Astrocyte (in vitro differentiated cells and primary cell): ENCODE measurements around the gene MPRIP. TPM values are rescaled to one million over a fixed set of nuclear protein-coding genes. Genes with fewer than 3 reads are reported as not detected.
A peak's percentile ranks its signal among the peaks of the same experiment; 100 is the strongest.

ENCODE experiments used
- DNase-seq: peaks from one replicate; pipeline ENCODE4 v3.0.0-alpha.2; 2010; ENCODE audit warnings: low read depth
- FAIRE-seq: peaks from 2 replicates; lab custom pipeline; 2011; peaks lifted over from hg19 to GRCh38; lab: Jason Lieb, UNC
- H2AFZ ChIP-seq: 2 replicates; pipeline ENCODE4 v1.6.0; 2012; ENCODE audit warnings: low read depth, low read length, inconsistent platforms
- H3K27ac ChIP-seq: 2 replicates; pipeline ENCODE4 v1.5.1; 2011; ENCODE audit warnings: low read depth, low read length, inconsistent platforms
- H3K27me3 ChIP-seq: 2 replicates; pipeline ENCODE4 v1.6.0; 2011; ENCODE audit warnings: low read length, inconsistent platforms; ENCODE audit not compliant: insufficient read depth
- H3K36me3 ChIP-seq: 2 replicates; pipeline ENCODE4 v1.5.1; 2011; ENCODE audit warnings: low read length, inconsistent platforms; ENCODE audit not compliant: insufficient read depth
- H3K4me1 ChIP-seq: 2 replicates; pipeline ENCODE4 v1.5.1; 2011; ENCODE audit warnings: low read length, inconsistent platforms; ENCODE audit not compliant: insufficient read depth
- H3K4me2 ChIP-seq: 2 replicates; pipeline ENCODE4 v1.6.0; 2012; ENCODE audit warnings: low read length, inconsistent platforms
- H3K4me3 ChIP-seq: 2 replicates; pipeline ENCODE4 v1.5.1; 2011; ENCODE audit warnings: low read depth, mild to moderate bottlenecking, low read length, inconsistent platforms; ENCODE audit not compliant: insufficient read depth
- H3K79me2 ChIP-seq: 2 replicates; pipeline ENCODE4 v1.6.0; 2012; ENCODE audit warnings: mild to moderate bottlenecking, low read length, inconsistent platforms; ENCODE audit not compliant: insufficient read depth
- H3K9ac ChIP-seq: 2 replicates; pipeline ENCODE4 v1.6.0; 2012; ENCODE audit warnings: mild to moderate bottlenecking, low read length, inconsistent platforms
- H3K9me3 ChIP-seq: 2 replicates; pipeline ENCODE4 v1.5.1; 2012; ENCODE audit warnings: low read depth, mild to moderate bottlenecking, low read length, inconsistent platforms; ENCODE audit not compliant: insufficient read depth
- H4K20me1 ChIP-seq: 2 replicates; pipeline ENCODE4 v1.6.0; 2012; ENCODE audit warnings: low read length, inconsistent platforms; ENCODE audit not compliant: insufficient read depth
- H3K27ac Mint-ChIP-seq: one replicate; pipeline ENCODE4 v1.8.0; 2021; ENCODE audit warnings: mild to moderate bottlenecking, mixed read lengths; ENCODE audit not compliant: unreplicated experiment
- H3K27me3 Mint-ChIP-seq: one replicate; pipeline ENCODE4 v1.8.0; 2021; ENCODE audit warnings: low read depth, mixed read lengths; ENCODE audit not compliant: unreplicated experiment
- H3K36me3 Mint-ChIP-seq: one replicate; pipeline ENCODE4 v1.8.0; 2021; ENCODE audit warnings: low read depth, mixed read lengths; ENCODE audit not compliant: unreplicated experiment
- H3K4me1 Mint-ChIP-seq: one replicate; pipeline ENCODE4 v1.8.0; 2021; ENCODE audit warnings: low read depth, mixed read lengths; ENCODE audit not compliant: unreplicated experiment
- H3K4me3 Mint-ChIP-seq: one replicate; pipeline ENCODE4 v1.8.0; 2021; ENCODE audit warnings: mild to moderate bottlenecking, moderate library complexity, mixed read lengths; ENCODE audit not compliant: unreplicated experiment
- H3K9me3 Mint-ChIP-seq: one replicate; pipeline ENCODE4 v1.8.0; 2021; ENCODE audit warnings: mild to moderate bottlenecking, mixed read lengths; ENCODE audit not compliant: unreplicated experiment
- EZH2 ChIP-seq: IDR thresholded peaks from 2 replicates; pipeline ENCODE4 v1.6.1; 2012; ENCODE audit warnings: mild to moderate bottlenecking, low read length, inconsistent platforms; ENCODE audit not compliant: insufficient read depth
- total RNA-seq: library from RNA; stranded (reverse); gene quantifications from 2 replicates; pipeline ENCODE4 v1.2.1, GENCODE V29; 2021
- TF ChIP-seq, protein P1 (sequence below): IDR thresholded peaks from 2 replicates; pipeline ENCODE4 v1.5.1; 2011; ENCODE audit warnings: low read depth, mild to moderate bottlenecking, inconsistent platforms, low read length, moderate library complexity; ENCODE audit not compliant: insufficient read depth

The MPRIP gene
- total RNA-seq, 1 donor from 2014 or later: 176 TPM

DNA sequence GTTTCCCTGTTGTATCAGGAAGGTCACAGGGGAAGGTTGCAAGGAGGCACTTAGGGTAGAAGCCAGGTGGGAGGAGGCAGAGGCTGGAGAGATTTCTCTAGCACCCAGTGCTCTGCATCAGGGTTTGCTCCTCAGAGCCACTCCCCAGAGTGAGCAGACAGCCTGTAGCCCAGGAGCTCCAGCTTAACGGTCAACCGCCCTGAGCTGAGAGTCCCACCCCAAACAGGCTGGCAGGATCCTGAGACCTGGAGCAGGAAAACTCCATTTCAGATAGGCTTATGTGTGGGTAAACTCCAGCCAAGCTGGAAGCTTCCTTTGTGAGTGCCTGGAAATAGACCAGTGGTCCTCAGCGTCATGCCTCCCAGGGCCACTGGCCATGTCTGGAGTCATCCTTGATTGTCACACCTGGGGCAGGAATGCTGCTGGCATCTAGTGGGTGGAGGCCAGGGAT, 37.9 kb downstream of the MPRIP start:
- peak overlapping the region; percentile 89 for H3K27ac Mint-ChIP-seq
- peaks cover 36% of the 10 kb centered on the region for H3K36me3 ChIP-seq
- H3K36me3 Mint-ChIP-seq: peaks cover 23% of the 10 kb centered on the region
- H3K27me3 Mint-ChIP-seq: no peaks in the 10 kb centered on the region
- no peak overlapping the region for H3K4me2 ChIP-seq
- no peaks in the 10 kb centered on the region for H3K27me3 ChIP-seq
- FAIRE-seq (no peak), DNase-seq (no peak)
- H3K27ac ChIP-seq: no peak overlapping the region
- TF ChIP-seq EZH2: no peak
- TF ChIP-seq, protein P1, sequence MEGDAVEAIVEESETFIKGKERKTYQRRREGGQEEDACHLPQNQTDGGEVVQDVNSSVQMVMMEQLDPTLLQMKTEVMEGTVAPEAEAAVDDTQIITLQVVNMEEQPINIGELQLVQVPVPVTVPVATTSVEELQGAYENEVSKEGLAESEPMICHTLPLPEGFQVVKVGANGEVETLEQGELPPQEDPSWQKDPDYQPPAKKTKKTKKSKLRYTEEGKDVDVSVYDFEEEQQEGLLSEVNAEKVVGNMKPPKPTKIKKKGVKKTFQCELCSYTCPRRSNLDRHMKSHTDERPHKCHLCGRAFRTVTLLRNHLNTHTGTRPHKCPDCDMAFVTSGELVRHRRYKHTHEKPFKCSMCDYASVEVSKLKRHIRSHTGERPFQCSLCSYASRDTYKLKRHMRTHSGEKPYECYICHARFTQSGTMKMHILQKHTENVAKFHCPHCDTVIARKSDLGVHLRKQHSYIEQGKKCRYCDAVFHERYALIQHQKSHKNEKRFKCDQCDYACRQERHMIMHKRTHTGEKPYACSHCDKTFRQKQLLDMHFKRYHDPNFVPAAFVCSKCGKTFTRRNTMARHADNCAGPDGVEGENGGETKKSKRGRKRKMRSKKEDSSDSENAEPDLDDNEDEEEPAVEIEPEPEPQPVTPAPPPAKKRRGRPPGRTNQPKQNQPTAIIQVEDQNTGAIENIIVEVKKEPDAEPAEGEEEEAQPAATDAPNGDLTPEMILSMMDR: no peak
- H3K9me3 Mint-ChIP-seq: no peaks in the 10 kb centered on the region
- H3K79me2 ChIP-seq: peaks cover 97% of the 10 kb centered on the region
- peaks cover 98% of the 10 kb centered on the region for H4K20me1 ChIP-seq
- H2AFZ ChIP-seq: no peak overlapping the region
- H3K4me3 Mint-ChIP-seq: no peak overlapping the region
- peaks cover 27% of the 10 kb centered on the region for H3K4me1 Mint-ChIP-seq
- H3K4me3 ChIP-seq: no peak overlapping the region
- no peaks in the 10 kb centered on the region for H3K9me3 ChIP-seq
- H3K4me1 ChIP-seq: peaks cover 11% of the 10 kb centered on the region
- no peak overlapping the region for H3K9ac ChIP-seq

DNA sequence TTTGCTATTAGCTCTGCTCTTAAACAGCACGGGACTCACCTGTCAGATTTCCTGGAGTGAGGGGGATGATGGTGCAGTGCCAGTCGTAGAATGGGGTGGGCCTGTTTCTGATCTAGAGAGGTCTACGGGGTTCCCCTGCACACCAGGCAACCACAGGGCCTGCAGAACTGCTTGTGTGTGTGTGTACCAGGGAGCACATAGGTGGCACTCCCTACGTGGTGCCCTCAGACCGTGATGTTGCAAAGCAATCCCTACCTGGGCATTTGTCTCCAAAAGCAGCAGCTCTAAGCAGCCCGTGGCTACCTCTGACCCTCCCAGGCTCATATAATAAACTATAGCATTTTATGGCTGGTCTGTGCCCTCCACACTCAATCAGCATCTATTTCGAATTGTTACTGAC, 38.5 kb downstream of the MPRIP start:
- peaks cover 36% of the 10 kb centered on the region for H3K36me3 ChIP-seq
- FAIRE-seq: no peak
- H3K27me3 ChIP-seq: no peaks in the 10 kb centered on the region
- H3K9me3 ChIP-seq: no peaks in the 10 kb centered on the region
- H3K79me2 ChIP-seq: peaks cover 97% of the 10 kb centered on the region
- H3K4me3 ChIP-seq: no peak overlapping the region
- Mint-ChIP-seq H3K4me3 (no peak overlapping the region), H3K9me3 (no peaks in the 10 kb centered on the region), H3K27me3 (no peaks in the 10 kb centered on the region), H3K4me1 (peaks cover 22% of the 10 kb centered on the region), H3K27ac (peak overlapping the region; percentile 41), H3K36me3 (peaks cover 23% of the 10 kb centered on the region)
- no peak overlapping the region for H2AFZ ChIP-seq
- TF ChIP-seq, protein P1: no peak
- TF ChIP-seq EZH2: no peak
- H3K4me1 ChIP-seq: peaks cover 8% of the 10 kb centered on the region
- DNase-seq: no peak
- H4K20me1 ChIP-seq: peaks cover 96% of the 10 kb centered on the region
- H3K4me2 ChIP-seq: no peak overlapping the region
- no peak overlapping the region for H3K27ac ChIP-seq
- H3K9ac ChIP-seq: no peak overlapping the region

DNA sequence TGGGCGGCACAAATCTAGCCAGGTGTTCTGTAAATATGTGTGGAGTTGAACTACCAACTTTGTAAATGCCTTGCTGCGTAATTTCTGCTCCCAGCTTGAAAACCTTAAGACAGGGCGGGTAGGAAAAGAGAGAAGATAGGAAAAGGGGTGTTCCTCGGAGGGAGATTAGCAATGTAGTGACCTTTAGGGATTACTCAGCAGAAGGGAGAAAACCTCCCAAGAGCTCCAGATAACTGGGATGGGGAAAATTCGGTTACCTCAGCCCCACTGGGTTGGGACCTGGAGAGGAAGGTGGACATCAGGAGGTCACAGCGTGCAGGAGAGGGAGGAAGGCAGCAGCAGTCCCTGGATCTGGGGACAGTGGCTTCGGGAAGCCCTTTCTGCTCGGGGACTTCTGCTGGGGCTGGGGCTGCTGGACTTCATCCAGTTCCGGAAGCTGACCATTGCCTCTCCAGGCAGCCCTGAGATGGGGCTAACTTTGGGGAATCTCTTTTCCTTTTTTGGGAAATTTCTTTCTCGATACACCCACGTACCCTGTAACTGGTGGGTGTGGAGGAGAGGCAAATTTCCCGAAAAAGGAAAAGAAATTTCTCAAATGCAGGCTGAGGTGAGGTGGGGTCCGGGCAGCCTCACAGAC, 39.2 kb downstream of the MPRIP start:
- no peak overlapping the region for H3K27ac Mint-ChIP-seq
- Histone ChIP-seq H3K27me3 (no peaks in the 10 kb centered on the region), H3K4me3 (no peak overlapping the region), H3K27ac (no peak overlapping the region), H3K4me1 (peaks cover 8% of the 10 kb centered on the region), H3K9ac (no peak overlapping the region), H2AFZ (no peak overlapping the region), H3K9me3 (no peaks in the 10 kb centered on the region), H3K4me2 (no peak overlapping the region), H3K79me2 (peaks cover 97% of the 10 kb centered on the region), H4K20me1 (peaks cover 96% of the 10 kb centered on the region), H3K36me3 (peaks cover 32% of the 10 kb centered on the region)
- H3K4me3 Mint-ChIP-seq: no peak overlapping the region
- no peak for TF ChIP-seq EZH2
- TF ChIP-seq, protein P1: no peak
- peaks cover 17% of the 10 kb centered on the region for H3K4me1 Mint-ChIP-seq
- no peaks in the 10 kb centered on the region for H3K9me3 Mint-ChIP-seq
- H3K27me3 Mint-ChIP-seq: no peaks in the 10 kb centered on the region
- peaks cover 27% of the 10 kb centered on the region for H3K36me3 Mint-ChIP-seq
- FAIRE-seq (no peak), DNase-seq (no peak)
